Measurements from ENCODE around the gene INPP4B.

Gene INPP4B

GRCh38 chr4:142727149-142727548 is 119.0 kb downstream of the INPP4B start:
- no peaks in the 10 kb centered on the region for H3K9me3 ChIP-seq (ENCODE audit: insufficient read depth, low read depth, low read length)
- H2BK120ac ChIP-seq (ENCODE audit: insufficient read depth, low read length, poor library complexity): no peak overlapping the region
- H3K9ac ChIP-seq (ENCODE audit: low read length): no peak overlapping the region
- no peak for DNase-seq
- H4K91ac ChIP-seq (ENCODE audit: low read depth, low read length): no peak overlapping the region
- no peak overlapping the region for H3K18ac ChIP-seq (ENCODE audit: low read length)
- no peak overlapping the region for H3K4me2 ChIP-seq (ENCODE audit: low read length)
- H4K12ac ChIP-seq (ENCODE audit: low read depth, low read length): no peak overlapping the region
- WGBS (ENCODE audit: extremely low coverage, insufficient coverage, insufficient read length): no CpG with 5 or more reads among the region's 3 CpGs
- H2AFZ ChIP-seq (ENCODE audit: insufficient read depth, low read length, poor library complexity): no peak overlapping the region
- no peak overlapping the region for H2BK12ac ChIP-seq (ENCODE audit: low read length)
- no peaks in the 10 kb centered on the region for H3K4me1 ChIP-seq (ENCODE audit: control insufficient read depth in 1 of 2, insufficient read depth in 2 of 2, low read length in 2 of 2)
- no peak overlapping the region for H3K4me3 ChIP-seq (ENCODE audit: low read depth, low read length)
- no peaks in the 10 kb centered on the region for H3K27me3 ChIP-seq (ENCODE audit: insufficient read depth, low read length)
- H3K36me3 ChIP-seq (ENCODE audit: control insufficient read depth in 1 of 2, insufficient read depth in 2 of 2, low read length in 2 of 2): no peaks in the 10 kb centered on the region
- no peak overlapping the region for H3K4ac ChIP-seq (ENCODE audit: low read depth, low read length)
- no peak overlapping the region for H3K27ac ChIP-seq (ENCODE audit: low read depth, low read length)
- H4K8ac ChIP-seq (ENCODE audit: low read depth, low read length): no peak overlapping the region
- no peak overlapping the region for H3K23ac ChIP-seq (ENCODE audit: low read length)
- H3K14ac ChIP-seq (ENCODE audit: low read length): no peak overlapping the region
- no peaks in the 10 kb centered on the region for H3K79me1 ChIP-seq (ENCODE audit: low read length)
- no peak overlapping the region for H2AK5ac ChIP-seq (ENCODE audit: low read length)
- no peaks in the 10 kb centered on the region for H3K79me2 ChIP-seq (ENCODE audit: control insufficient read depth, insufficient read depth, low read length, poor library complexity)
- no peak overlapping the region for H2BK5ac ChIP-seq (ENCODE audit: low read depth, low read length, poor library complexity)

- no peak overlapping the region for H2AFZ ChIP-seq (ENCODE audit: insufficient read depth, low read length, poor library complexity)
- H3K4me1 ChIP-seq (ENCODE audit: control insufficient read depth in 1 of 2, insufficient read depth in 2 of 2, low read length in 2 of 2): no peaks in the 10 kb centered on the region
- H3K4ac ChIP-seq (ENCODE audit: low read depth, low read length): no peak overlapping the region
- no peak for DNase-seq
- H3K9ac ChIP-seq (ENCODE audit: low read length): no peak overlapping the region
- no peak overlapping the region for H4K8ac ChIP-seq (ENCODE audit: low read depth, low read length)
- H3K79me2 ChIP-seq (ENCODE audit: control insufficient read depth, insufficient read depth, low read length, poor library complexity): no peaks in the 10 kb centered on the region
- no peak overlapping the region for H2BK5ac ChIP-seq (ENCODE audit: low read depth, low read length, poor library complexity)
- no peak overlapping the region for H3K4me2 ChIP-seq (ENCODE audit: low read length)
- H3K79me1 ChIP-seq (ENCODE audit: low read length): no peaks in the 10 kb centered on the region
- H3K18ac ChIP-seq (ENCODE audit: low read length): no peak overlapping the region
- no peaks in the 10 kb centered on the region for H3K9me3 ChIP-seq (ENCODE audit: insufficient read depth, low read depth, low read length)
- no peak overlapping the region for H4K91ac ChIP-seq (ENCODE audit: low read depth, low read length)
- no peaks in the 10 kb centered on the region for H3K36me3 ChIP-seq (ENCODE audit: control insufficient read depth in 1 of 2, insufficient read depth in 2 of 2, low read length in 2 of 2)
- H3K27me3 ChIP-seq (ENCODE audit: insufficient read depth, low read length): no peaks in the 10 kb centered on the region
- no peak overlapping the region for H2AK5ac ChIP-seq (ENCODE audit: low read length)
- no peak overlapping the region for H3K4me3 ChIP-seq (ENCODE audit: low read depth, low read length)
- no peak overlapping the region for H3K23ac ChIP-seq (ENCODE audit: low read length)
- no peak overlapping the region for H3K14ac ChIP-seq (ENCODE audit: low read length)
- no peak overlapping the region for H2BK12ac ChIP-seq (ENCODE audit: low read length)
- H2BK120ac ChIP-seq (ENCODE audit: insufficient read depth, low read length, poor library complexity): no peak overlapping the region
- H3K27ac ChIP-seq (ENCODE audit: low read depth, low read length): no peak overlapping the region
- H4K12ac ChIP-seq (ENCODE audit: low read depth, low read length): no peak overlapping the region
- WGBS (ENCODE audit: extremely low coverage, insufficient coverage, insufficient read length): no CpG with 5 or more reads among the region's 2 CpGs
Measured at GRCh38 chr4:142725886-142726285, 120.2 kb downstream of the INPP4B start.

- Histone ChIP-seq H3K4ac (ENCODE audit: low read depth, low read length) (no peak overlapping the region), H3K27me3 (ENCODE audit: insufficient read depth, low read length) (no peaks in the 10 kb centered on the region), H2BK120ac (ENCODE audit: insufficient read depth, low read length, poor library complexity) (no peak overlapping the region), H3K4me3 (ENCODE audit: low read depth, low read length) (no peak overlapping the region), H3K4me1 (ENCODE audit: control insufficient read depth in 1 of 2, insufficient read depth in 2 of 2, low read length in 2 of 2) (no peaks in the 10 kb centered on the region), H3K79me1 (ENCODE audit: low read length) (no peaks in the 10 kb centered on the region), H3K36me3 (ENCODE audit: control insufficient read depth in 1 of 2, insufficient read depth in 2 of 2, low read length in 2 of 2) (no peaks in the 10 kb centered on the region), H2AFZ (ENCODE audit: insufficient read depth, low read length, poor library complexity) (no peak overlapping the region), H3K14ac (ENCODE audit: low read length) (no peak overlapping the region), H4K12ac (ENCODE audit: low read depth, low read length) (no peak overlapping the region), H3K9me3 (ENCODE audit: insufficient read depth, low read depth, low read length) (no peaks in the 10 kb centered on the region), H3K79me2 (ENCODE audit: control insufficient read depth, insufficient read depth, low read length, poor library complexity) (no peaks in the 10 kb centered on the region), H2BK5ac (ENCODE audit: low read depth, low read length, poor library complexity) (no peak overlapping the region), H3K18ac (ENCODE audit: low read length) (no peak overlapping the region), H3K9ac (ENCODE audit: low read length) (no peak overlapping the region), H2AK5ac (ENCODE audit: low read length) (no peak overlapping the region), H3K23ac (ENCODE audit: low read length) (no peak overlapping the region), H4K8ac (ENCODE audit: low read depth, low read length) (no peak overlapping the region), H3K27ac (ENCODE audit: low read depth, low read length) (no peak overlapping the region), H2BK12ac (ENCODE audit: low read length) (no peak overlapping the region), H3K4me2 (ENCODE audit: low read length) (no peak overlapping the region), H4K91ac (ENCODE audit: low read depth, low read length) (no peak overlapping the region)
- no CpG with 5 or more reads among the region's 4 CpGs for WGBS (ENCODE audit: extremely low coverage, insufficient coverage, insufficient read length)
- DNase-seq: no peak
Measured at GRCh38 chr4:142721187-142721586, 124.9 kb downstream of the INPP4B start.

GRCh38 chr4:142719854-142720541 is 126.1 kb downstream of the INPP4B start:
- no peak overlapping the region for H2AK5ac ChIP-seq (ENCODE audit: low read length)
- H3K14ac ChIP-seq (ENCODE audit: low read length): no peak overlapping the region
- H3K4me2 ChIP-seq (ENCODE audit: low read length): no peak overlapping the region
- H2BK12ac ChIP-seq (ENCODE audit: low read length): no peak overlapping the region
- no peak overlapping the region for H2BK120ac ChIP-seq (ENCODE audit: insufficient read depth, low read length, poor library complexity)
- H3K79me1 ChIP-seq (ENCODE audit: low read length): no peaks in the 10 kb centered on the region
- no peaks in the 10 kb centered on the region for H3K36me3 ChIP-seq (ENCODE audit: control insufficient read depth in 1 of 2, insufficient read depth in 2 of 2, low read length in 2 of 2)
- no peak overlapping the region for H3K4ac ChIP-seq (ENCODE audit: low read depth, low read length)
- no peak overlapping the region for H3K18ac ChIP-seq (ENCODE audit: low read length)
- H2BK5ac ChIP-seq (ENCODE audit: low read depth, low read length, poor library complexity): no peak overlapping the region
- no peak overlapping the region for H2AFZ ChIP-seq (ENCODE audit: insufficient read depth, low read length, poor library complexity)
- H3K23ac ChIP-seq (ENCODE audit: low read length): no peak overlapping the region
- H4K12ac ChIP-seq (ENCODE audit: low read depth, low read length): no peak overlapping the region
- no peaks in the 10 kb centered on the region for H3K4me1 ChIP-seq (ENCODE audit: control insufficient read depth in 1 of 2, insufficient read depth in 2 of 2, low read length in 2 of 2)
- H3K79me2 ChIP-seq (ENCODE audit: control insufficient read depth, insufficient read depth, low read length, poor library complexity): no peaks in the 10 kb centered on the region
- no peak overlapping the region for H4K8ac ChIP-seq (ENCODE audit: low read depth, low read length)
- H4K91ac ChIP-seq (ENCODE audit: low read depth, low read length): no peak overlapping the region
- DNase-seq: peak in 1 of 2 donors; percentile 36
- no peak overlapping the region for H3K4me3 ChIP-seq (ENCODE audit: low read depth, low read length)
- H3K9ac ChIP-seq (ENCODE audit: low read length): no peak overlapping the region
- no CpG with 5 or more reads among the region's 5 CpGs for WGBS (ENCODE audit: extremely low coverage, insufficient coverage, insufficient read length)
- no peaks in the 10 kb centered on the region for H3K27me3 ChIP-seq (ENCODE audit: insufficient read depth, low read length)
- H3K27ac ChIP-seq (ENCODE audit: low read depth, low read length): no peak overlapping the region
- H3K9me3 ChIP-seq (ENCODE audit: insufficient read depth, low read depth, low read length): no peaks in the 10 kb centered on the region
